Keratinocyte (primary cell): ENCODE data around the gene TM2D1. TPM values are rescaled to one million over a fixed set of nuclear protein-coding genes. Genes with fewer than 3 reads are reported as not detected.

Experiments
- DNase-seq: peaks from one replicate; pipeline ENCODE4 v3.0.0-alpha.2; 2011; ENCODE audit warnings: low read depth, missing footprints, low spot score
- FAIRE-seq: peaks from 2 replicates; lab custom pipeline; 2011; peaks lifted over from hg19 to GRCh38; lab: Jason Lieb, UNC
- H2AFZ ChIP-seq: 2 replicates; pipeline ENCODE4 v1.6.0; 2012; ENCODE audit warnings: low read length, control low read depth, inconsistent platforms; ENCODE audit not compliant: control insufficient read depth
- H3K27ac ChIP-seq: 2 replicates; pipeline ENCODE4 v1.5.1; 2011; ENCODE audit warnings: low read length; ENCODE audit not compliant: control insufficient read depth, insufficient read depth
- H3K27me3 ChIP-seq: 3 replicates; pipeline ENCODE4 v1.6.0; 2011; ENCODE audit warnings: low read length; ENCODE audit not compliant: control insufficient read depth, insufficient read depth; ENCODE audit errors: extremely low read depth
- H3K36me3 ChIP-seq, 2 experiments: 2 replicates in 1 of 2; 3 replicates in 1 of 2; pipeline ENCODE4 v1.5.1; 2011; ENCODE audit warnings: low read length in 2 of 2, mild to moderate bottlenecking in 1 of 2; ENCODE audit not compliant: control insufficient read depth in 2 of 2, insufficient read depth in 2 of 2; ENCODE audit errors: extremely low read depth in 1 of 2
- H3K4me1 ChIP-seq: 3 replicates; pipeline ENCODE4 v1.5.1; 2011; ENCODE audit warnings: low read length; ENCODE audit not compliant: control insufficient read depth, insufficient read depth; ENCODE audit errors: extremely low read depth
- H3K4me2 ChIP-seq: 3 replicates; pipeline ENCODE4 v1.6.0; 2011; ENCODE audit warnings: low read depth, low read length; ENCODE audit not compliant: control insufficient read depth, insufficient read depth; ENCODE audit errors: extremely low read depth
- H3K4me3 ChIP-seq, 3 experiments: fragments of 200-600 bp in 1 of 3; sonication (generic) in 1 of 3; 2 replicates in 2 of 3; 3 replicates in 1 of 3; pipeline ENCODE4 v1.5.1; 2011 to 2016; ENCODE audit warnings: low read length in 3 of 3, mild to moderate bottlenecking in 3 of 3, control low read depth in 2 of 3, inconsistent platforms in 1 of 3, low read depth in 1 of 3, mixed read lengths in 1 of 3, mixed run types in 1 of 3, moderate library complexity in 1 of 3; ENCODE audit not compliant: control insufficient read depth in 2 of 3, insufficient read depth in 2 of 3; ENCODE audit errors: extremely low read depth in 1 of 3
- H3K79me2 ChIP-seq: 2 replicates; pipeline ENCODE4 v1.6.0; 2012; ENCODE audit warnings: low read length; ENCODE audit not compliant: control insufficient read depth, insufficient read depth
- H3K9ac ChIP-seq: 3 replicates; pipeline ENCODE4 v1.6.0; 2011; ENCODE audit warnings: low read length; ENCODE audit not compliant: control insufficient read depth, insufficient read depth; ENCODE audit errors: extremely low read depth
- H3K9me1 ChIP-seq: 3 replicates; pipeline ENCODE4 v1.6.0; 2011; ENCODE audit warnings: low read length; ENCODE audit not compliant: control insufficient read depth, insufficient read depth; ENCODE audit errors: extremely low read depth
- H3K9me3 ChIP-seq: 2 replicates; pipeline ENCODE4 v1.5.1; 2012; ENCODE audit warnings: low read depth, low read length; ENCODE audit not compliant: control insufficient read depth
- H4K20me1 ChIP-seq: 3 replicates; pipeline ENCODE4 v1.6.0; 2011; ENCODE audit warnings: low read length; ENCODE audit not compliant: control insufficient read depth, insufficient read depth; ENCODE audit errors: extremely low read depth
- EZH2 ChIP-seq: IDR thresholded peaks from one replicate; pipeline ENCODE4 v1.6.1; 2012; ENCODE audit warnings: inconsistent platforms, mild to moderate bottlenecking, low read length, moderate library complexity
- dilution Hi-C: fragments of 300-500 bp; cut with MboI; formaldehyde crosslinking; loops from one replicate; pipeline ENCODE4 v1.7.0; 2020; ENCODE audit warnings: low sequenced_read_pairs; ENCODE audit not compliant: extremely low pct_ligation_motif_present
- polyA plus RNA-seq, 5 experiments: library from polyadenylated mRNA; depleted of rRNA in 3 of 5; stranded (reverse) in 3 of 5; stranded (forward) in 1 of 5; unstranded in 1 of 5; fragments of >200 nt; gene quantifications; 1 replicate in 1 of 5; 2 replicates in 3 of 5; 3 replicates in 1 of 5; pipeline versions ENCODE4 v1.2.1 to v1.2.3, GENCODE V29; 2011 to 2012; ENCODE audit warnings: missing spikeins in 2 of 5, low read depth in 1 of 5, low replicate concordance in 1 of 5
- TF ChIP-seq, protein P1 (sequence below), 3 experiments: IDR thresholded peaks in 1 of 3; conservative IDR thresholded peaks in 1 of 3; optimal IDR thresholded peaks in 1 of 3; 2 replicates in 2 of 3; 3 replicates in 1 of 3; pipeline versions ENCODE3 to v1.5.1; 2011; ENCODE audit warnings: low read length in 3 of 3, mild to moderate bottlenecking in 3 of 3, moderate library complexity in 2 of 3, control low read depth in 1 of 3, inconsistent platforms in 1 of 3; ENCODE audit not compliant: insufficient read depth in 2 of 3; ENCODE audit errors: extremely low read depth in 1 of 3

The TM2D1 gene
- polyA plus RNA-seq, 1 donor (not counting 4 experiments of a cell fraction or from before 2014, with no cell fraction given), result 70.2 TPM

- DNase-seq, result no peak
- no peak overlapping the region for H3K27ac ChIP-seq
- no peak overlapping the region for H2AFZ ChIP-seq
- no peak overlapping the region for H3K4me2 ChIP-seq
- H3K27me3 ChIP-seq, result no peaks in the 10 kb centered on the region
- H4K20me1 ChIP-seq, result no peaks in the 10 kb centered on the region
- no peak for FAIRE-seq
- no peaks in the 10 kb centered on the region for H3K36me3 ChIP-seq
- H3K9me3 ChIP-seq, result no peaks in the 10 kb centered on the region
- H3K4me1 ChIP-seq, result peaks cover 18% of the 10 kb centered on the region
- H3K9ac ChIP-seq, result no peak overlapping the region
- dilution Hi-C loops, result no loop called here
- no peaks in the 10 kb centered on the region for H3K9me1 ChIP-seq
- no peak overlapping the region for H3K4me3 ChIP-seq
- H3K79me2 ChIP-seq, result peaks cover 92% of the 10 kb centered on the region
- TF ChIP-seq EZH2, result no peak
- TF ChIP-seq, protein P1, sequence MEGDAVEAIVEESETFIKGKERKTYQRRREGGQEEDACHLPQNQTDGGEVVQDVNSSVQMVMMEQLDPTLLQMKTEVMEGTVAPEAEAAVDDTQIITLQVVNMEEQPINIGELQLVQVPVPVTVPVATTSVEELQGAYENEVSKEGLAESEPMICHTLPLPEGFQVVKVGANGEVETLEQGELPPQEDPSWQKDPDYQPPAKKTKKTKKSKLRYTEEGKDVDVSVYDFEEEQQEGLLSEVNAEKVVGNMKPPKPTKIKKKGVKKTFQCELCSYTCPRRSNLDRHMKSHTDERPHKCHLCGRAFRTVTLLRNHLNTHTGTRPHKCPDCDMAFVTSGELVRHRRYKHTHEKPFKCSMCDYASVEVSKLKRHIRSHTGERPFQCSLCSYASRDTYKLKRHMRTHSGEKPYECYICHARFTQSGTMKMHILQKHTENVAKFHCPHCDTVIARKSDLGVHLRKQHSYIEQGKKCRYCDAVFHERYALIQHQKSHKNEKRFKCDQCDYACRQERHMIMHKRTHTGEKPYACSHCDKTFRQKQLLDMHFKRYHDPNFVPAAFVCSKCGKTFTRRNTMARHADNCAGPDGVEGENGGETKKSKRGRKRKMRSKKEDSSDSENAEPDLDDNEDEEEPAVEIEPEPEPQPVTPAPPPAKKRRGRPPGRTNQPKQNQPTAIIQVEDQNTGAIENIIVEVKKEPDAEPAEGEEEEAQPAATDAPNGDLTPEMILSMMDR (optimal IDR thresholded peaks at IDR 0.05 in 1 of 3, IDR thresholded peaks at IDR 0.05 in 1 of 3, conservative IDR thresholded peaks at IDR 0.05 in 1 of 3; ENCODE audit: extremely low read depth in 1 of 3, insufficient read depth in 2 of 3, low read length in 3 of 3), result no peak
Observed at GRCh38 chr1:61748566-61748965, 23.6 kb upstream of the TM2D1 start.

DNA sequence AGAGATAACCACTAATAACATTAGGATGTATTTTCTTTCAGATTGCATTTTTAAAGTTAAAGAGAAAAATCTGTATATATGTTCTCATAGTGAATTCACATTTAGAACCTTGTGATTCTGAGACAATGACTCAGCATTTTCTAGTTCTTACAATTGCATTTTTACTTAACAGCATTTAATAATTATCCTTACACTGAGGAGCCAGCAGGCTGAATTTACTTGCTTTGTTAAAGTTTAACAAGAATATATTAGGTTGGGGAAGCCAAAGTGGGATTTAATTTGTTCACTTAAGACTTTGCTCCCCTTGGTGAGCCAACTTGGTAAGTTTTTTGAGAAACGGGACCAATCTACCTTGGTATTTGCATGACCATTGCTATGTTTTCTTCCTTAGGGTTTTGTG lies 21.9 kb upstream of the TM2D1 start:
- peak overlapping the region; percentile 36 for H3K27ac ChIP-seq
- no peaks in the 10 kb centered on the region for H3K9me3 ChIP-seq
- H3K4me2 ChIP-seq, result no peak overlapping the region
- H3K79me2 ChIP-seq, result peaks cover 87% of the 10 kb centered on the region
- no peaks in the 10 kb centered on the region for H3K36me3 ChIP-seq
- dilution Hi-C loops, result no loop called here
- peaks cover 22% of the 10 kb centered on the region for H3K4me1 ChIP-seq
- no peak overlapping the region for H3K9ac ChIP-seq
- no peaks in the 10 kb centered on the region for H4K20me1 ChIP-seq
- DNase-seq (no peak), FAIRE-seq (peak; percentile 65)
- TF ChIP-seq, protein P1 (optimal IDR thresholded peaks at IDR 0.05 in 1 of 3, IDR thresholded peaks at IDR 0.05 in 1 of 3, conservative IDR thresholded peaks at IDR 0.05 in 1 of 3; ENCODE audit: extremely low read depth in 1 of 3, insufficient read depth in 2 of 3, low read length in 3 of 3), result no peak
- no peak for TF ChIP-seq EZH2
- no peak overlapping the region for H3K4me3 ChIP-seq
- no peaks in the 10 kb centered on the region for H3K9me1 ChIP-seq
- no peak overlapping the region for H2AFZ ChIP-seq
- H3K27me3 ChIP-seq, result no peaks in the 10 kb centered on the region
